HepG2 (cell line): ENCODE results near the gene ABCC1. TPM values are rescaled to one million over a fixed set of nuclear protein-coding genes. Genes with fewer than 3 reads are reported as not detected.

Experiments
- CREB1 ChIP-seq, 2 experiments: fragments of 450-650 bp in 1 of 2; IDR thresholded peaks; 2 replicates each; pipeline ENCODE4 v1.6.1; 2016 to 2017; ENCODE audit warnings: control low read depth in 1 of 2, mild to moderate bottlenecking in 1 of 2, missing compliant biosample characterization in 1 of 2, missing genetic modification characterization in 1 of 2
- DMAP1 ChIP-seq: IDR thresholded peaks from 2 replicates; pipeline ENCODE4 v1.6.1; 2016
- SRY ChIP-seq: sonication (generic); formaldehyde crosslinking; IDR thresholded peaks from 2 replicates; pipeline ENCODE4 v1.8.0; 2022; ENCODE audit warnings: mild to moderate bottlenecking, missing genetic modification reagents
- ZBTB21 ChIP-seq: sonication (generic); formaldehyde crosslinking; IDR thresholded peaks from 2 replicates; pipeline ENCODE4 v1.4.0; 2020; ENCODE audit warnings: missing genetic modification reagents
- ZBTB49 ChIP-seq: sonication (generic); formaldehyde crosslinking; IDR thresholded peaks from 2 replicates; pipeline ENCODE4 v1.4.0; 2020; ENCODE audit warnings: missing genetic modification reagents, borderline replicate concordance
- ZNF101 ChIP-seq: sonication (generic); formaldehyde crosslinking; IDR thresholded peaks from 2 replicates; pipeline ENCODE4 v1.4.0; 2020; ENCODE audit warnings: mild to moderate bottlenecking, low read depth, missing genetic modification reagents, borderline replicate concordance
- ZNF350 ChIP-seq: sonication (generic); formaldehyde crosslinking; IDR thresholded peaks from 2 replicates; pipeline ENCODE4 v1.4.0; 2020; ENCODE audit warnings: mild to moderate bottlenecking, low read depth, missing genetic modification reagents, borderline replicate concordance
- ZNF382 ChIP-seq: sonication (generic); formaldehyde crosslinking; IDR thresholded peaks from 2 replicates; pipeline ENCODE4 v1.5.0; 2020; ENCODE audit warnings: missing genetic modification reagents, mild to moderate bottlenecking, borderline replicate concordance
- ZNF407 ChIP-seq: sonication (generic); formaldehyde crosslinking; IDR thresholded peaks from one replicate; pipeline ENCODE4 v1.5.1; 2020; ENCODE audit warnings: mild to moderate bottlenecking, missing genetic modification reagents; ENCODE audit errors: not compliant biosample characterization
- ZNF513 ChIP-seq: sonication (generic); formaldehyde crosslinking; conservative IDR thresholded peaks from 2 replicates; pipeline ENCODE4 v1.5.0; 2020; ENCODE audit warnings: missing genetic modification reagents
- ZNF777 ChIP-seq: sonication (generic); formaldehyde crosslinking; IDR thresholded peaks from 2 replicates; pipeline ENCODE4 v1.4.0; 2020; ENCODE audit warnings: missing genetic modification reagents
- polyA plus RNA-seq, 8 experiments: library from polyadenylated mRNA; depleted of rRNA in 3 of 8; stranded (reverse) in 7 of 8; unstranded in 1 of 8; fragments of >200 nt; fragmentation: Illumina TruSeq in 4 of 8; extraction: Trizol in 4 of 8; gene quantifications; 2 replicates each; pipeline versions ENCODE4 v1.2.1 to v1.2.3, GENCODE V29; 2011 to 2016; ENCODE audit warnings: low read depth in 4 of 8, missing spikeins in 1 of 8, mixed read lengths in 1 of 8; ENCODE audit not compliant: insufficient read depth in 1 of 8
- total RNA-seq, 5 experiments: library from RNA; depleted of rRNA; stranded (reverse); fragments of >200 nt; fragmentation: Illumina TruSeq; extraction: Trizol; gene quantifications; 2 replicates each; pipeline ENCODE4 v1.2.3, GENCODE V29; 2016; ENCODE audit warnings: low read depth in 1 of 5
- TF ChIP-seq, protein P1 (sequence below): sonication (generic); formaldehyde crosslinking; IDR thresholded peaks from 2 replicates; pipeline ENCODE4 v1.4.0; 2020; ENCODE audit warnings: missing genetic modification reagents, borderline replicate concordance
- TF ChIP-seq, protein P2 (sequence below): IDR thresholded peaks from 2 replicates; pipeline ENCODE4 v1.6.1; 2016; ENCODE audit warnings: control low read depth

The ABCC1 gene
- total and polyA plus RNA-seq, 2 of the 13 experiments (the other 11 are each of a cell fraction or from before 2014, with no cell fraction given): 13.0 to 30.6 TPM

- no peak for TF ChIP-seq ZNF382 (CRISPR knock-in tag)
- peak; percentile 61; the same call in 1 of the 2 replicates for TF ChIP-seq ZNF350 (CRISPR knock-in tag)
- TF ChIP-seq ZNF101 (CRISPR knock-in tag): no peak
- TF ChIP-seq, protein P1, sequence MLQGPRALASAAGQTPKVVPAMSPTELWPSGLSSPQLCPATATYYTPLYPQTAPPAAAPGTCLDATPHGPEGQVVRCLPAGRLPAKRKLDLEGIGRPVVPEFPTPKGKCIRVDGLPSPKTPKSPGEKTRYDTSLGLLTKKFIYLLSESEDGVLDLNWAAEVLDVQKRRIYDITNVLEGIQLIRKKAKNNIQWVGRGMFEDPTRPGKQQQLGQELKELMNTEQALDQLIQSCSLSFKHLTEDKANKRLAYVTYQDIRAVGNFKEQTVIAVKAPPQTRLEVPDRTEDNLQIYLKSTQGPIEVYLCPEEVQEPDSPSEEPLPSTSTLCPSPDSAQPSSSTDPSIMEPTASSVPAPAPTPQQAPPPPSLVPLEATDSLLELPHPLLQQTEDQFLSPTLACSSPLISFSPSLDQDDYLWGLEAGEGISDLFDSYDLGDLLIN (CRISPR knock-in tag): no peak
- TF ChIP-seq ZNF777 (CRISPR knock-in tag): no peak
- no peak for TF ChIP-seq ZBTB49 (CRISPR knock-in tag)
- TF ChIP-seq ZNF407 (CRISPR knock-in tag): no peak
- TF ChIP-seq DMAP1 (CRISPR knock-in tag): peak; percentile 43; the same call in 1 of the 2 replicates
- no peak for TF ChIP-seq CREB1 (IDR thresholded peaks at IDR 0.05)
- no peak for TF ChIP-seq CREB1 (CRISPR knock-in tag; IDR thresholded peaks at IDR 0.05)
- no peak for TF ChIP-seq ZNF513 (CRISPR knock-in tag)
- TF ChIP-seq SRY (CRISPR knock-in tag): no peak
- TF ChIP-seq, protein P2, sequence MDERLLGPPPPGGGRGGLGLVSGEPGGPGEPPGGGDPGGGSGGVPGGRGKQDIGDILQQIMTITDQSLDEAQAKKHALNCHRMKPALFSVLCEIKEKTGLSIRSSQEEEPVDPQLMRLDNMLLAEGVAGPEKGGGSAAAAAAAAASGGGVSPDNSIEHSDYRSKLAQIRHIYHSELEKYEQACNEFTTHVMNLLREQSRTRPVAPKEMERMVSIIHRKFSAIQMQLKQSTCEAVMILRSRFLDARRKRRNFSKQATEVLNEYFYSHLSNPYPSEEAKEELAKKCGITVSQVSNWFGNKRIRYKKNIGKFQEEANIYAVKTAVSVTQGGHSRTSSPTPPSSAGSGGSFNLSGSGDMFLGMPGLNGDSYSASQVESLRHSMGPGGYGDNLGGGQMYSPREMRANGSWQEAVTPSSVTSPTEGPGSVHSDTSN (CRISPR knock-in tag): no peak
- TF ChIP-seq ZBTB21 (CRISPR knock-in tag): no peak
Measured at GRCh38 chr16:16014329-16015224, 65.2 kb downstream of the ABCC1 start (continued).
